ENCODE results near the gene DUS4L. TPM values are rescaled to one million over a fixed set of nuclear protein-coding genes. Genes with fewer than 3 reads are reported as not detected.

DUS4L gene
- total and polyA plus RNA-seq, 2 of the 13 experiments (the other 11 are each of a cell fraction or from before 2014, with no cell fraction given): 5.6 to 9.8 TPM

GRCh38 chr7:107544848-107545591 lies 18.8 kb upstream of the DUS4L start:
- BruUV-seq (replicated peaks): no TSS peak
- Histone ChIP-seq H2AFZ (ENCODE audit: low read length) (no peak overlapping the region), H3K4me1 (ENCODE audit: insufficient read depth, low read length) (peaks cover 17% of the 10 kb centered on the region), H3K27me3 (ENCODE audit: control insufficient read depth in 1 of 2, insufficient read depth in 2 of 2, low read length in 2 of 2) (no peaks in the 10 kb centered on the region), H3K4me2 (ENCODE audit: low read depth, low read length) (no peak overlapping the region), H3K79me2 (ENCODE audit: insufficient read depth, low read length) (peaks cover 9% of the 10 kb centered on the region), H3K9me3 (ENCODE audit: low read length) (peaks cover 9% of the 10 kb centered on the region; the same call in 1 of the 2 replicates), H3K4me3 (replicated peaks in 1 of 3; ENCODE audit: insufficient read depth in 1 of 3, low read depth in 2 of 3, low read length in 3 of 3) (no peak overlapping the region), H4K20me1 (ENCODE audit: insufficient read depth, low read length) (no peaks in the 10 kb centered on the region; the same call in 1 of the 2 replicates), H3K36me3 (replicated peaks in 1 of 2; ENCODE audit: control insufficient read depth in 1 of 2, insufficient read depth in 2 of 2, low read length in 2 of 2) (peaks cover 5 to 37% of the 10 kb centered on the region in 2 experiments), H3K27ac (ENCODE audit: extremely low read length, insufficient read depth, low read length) (no peak overlapping the region), H3K9ac (ENCODE audit: insufficient read depth, low read depth, low read length) (no peak overlapping the region)
- TF ChIP-seq ZNF160 (CRISPR knock-in tag; IDR thresholded peaks at IDR 0.05) (peak; percentile 93), SAP130 (CRISPR knock-in tag; IDR thresholded peaks at IDR 0.05; ENCODE audit: low read depth) (no peak)
- FAIRE-seq (no peak), ATAC-seq (no peak), DNase-seq (ENCODE audit: low spot score) (no peak)
- intact Hi-C loops (cut with micrococcal nuclease; ENCODE audit: unreplicated experiment): no loop called here
- ChIA-PET CTCF (ENCODE audit: low intra/inter-chr PET ratio, low total read pairs) (no interaction called here), POLR2A (no interaction called here)
- in situ Hi-C loops (cut with HindIII; ENCODE audit: extremely low pct_ligation_motif_present, low pct_unique_long_range_greater_than_20kb): no loop called here
- over 99% methylated on average over 4 of the region's 4 CpGs for WGBS (ENCODE audit: low lambda C conversion rate)

GRCh38 chr7:107551936-107552335 lies 11.8 kb upstream of the DUS4L start:
- H3K4me2 ChIP-seq (ENCODE audit: low read depth, low read length): no peak overlapping the region
- intact Hi-C loops (cut with micrococcal nuclease; ENCODE audit: unreplicated experiment) (no loop called here), in situ Hi-C loops (cut with HindIII; ENCODE audit: extremely low pct_ligation_motif_present, low pct_unique_long_range_greater_than_20kb) (no loop called here)
- CTCF ChIA-PET (ENCODE audit: low intra/inter-chr PET ratio, low total read pairs): no interaction called here
- H2AFZ ChIP-seq (ENCODE audit: low read length): no peak overlapping the region
- no peak overlapping the region for H3K9ac ChIP-seq (ENCODE audit: insufficient read depth, low read depth, low read length)
- no peak for FAIRE-seq
- peaks cover 17% of the 10 kb centered on the region for H3K79me2 ChIP-seq (ENCODE audit: insufficient read depth, low read length)
- H4K20me1 ChIP-seq (ENCODE audit: insufficient read depth, low read length): no peaks in the 10 kb centered on the region
- H3K9me3 ChIP-seq (ENCODE audit: low read length): no peaks in the 10 kb centered on the region
- H3K27me3 ChIP-seq (ENCODE audit: control insufficient read depth in 1 of 2, insufficient read depth in 2 of 2, low read length in 2 of 2): no peaks in the 10 kb centered on the region
- POLR2A ChIA-PET: no interaction called here
- no peak for DNase-seq (ENCODE audit: low spot score)
- H3K4me1 ChIP-seq (ENCODE audit: insufficient read depth, low read length): no peaks in the 10 kb centered on the region
- WGBS (ENCODE audit: low lambda C conversion rate): 98% methylated on average over 1 of the region's 1 CpG
- no TSS peak for BruUV-seq (replicated peaks)
- no peak overlapping the region for H3K4me3 ChIP-seq (replicated peaks in 1 of 3; ENCODE audit: insufficient read depth in 1 of 3, low read depth in 2 of 3, low read length in 3 of 3)
- TF ChIP-seq KLF6 (CRISPR knock-in tag; IDR thresholded peaks at IDR 0.05): no peak
- no peak overlapping the region for H3K27ac ChIP-seq (ENCODE audit: extremely low read length, insufficient read depth, low read length)
- H3K36me3 ChIP-seq (replicated peaks in 1 of 2; ENCODE audit: control insufficient read depth in 1 of 2, insufficient read depth in 2 of 2, low read length in 2 of 2): peaks cover 8 to 32% of the 10 kb centered on the region in 2 experiments
- ATAC-seq: no peak
